ENCODE results near the gene LIG1.

- no peak for TF ChIP-seq CTCF (IDR thresholded peaks at IDR 0.05)
- TF ChIP-seq POLR2A (IDR thresholded peaks at IDR 0.05) = no peak
- TF ChIP-seq EP300 (IDR thresholded peaks at IDR 0.05) = no peak
These were observed 84.0 kb downstream of the LIG1 start for GRCh38 chr19:48085904-48086864.
